DMS53 treated with DMSO at 0.1 percent for 48 hours (cell line): Measurements from ENCODE around the gene TMCC2.
A peak's percentile ranks its signal among the peaks of the same experiment; 100 is the strongest.

Experiments
- DNase-seq: peaks from one replicate; lab custom pipeline; 2025; ENCODE audit not compliant: unreplicated experiment; lab: John Stamatoyannopoulos, UW

TMCC2 gene

GRCh38 chr1:205319081-205320018 lies 91.6 kb downstream of the TMCC2 start:
- DNase-seq = peak; percentile 94

GRCh38 chr1:205321162-205321958 lies 93.6 kb downstream of the TMCC2 start, which contains the start of gene NUAK2:
TSS of gene NUAK2 (minus strand) at chr1:205321745. CDS start at chr1:205321628, 117 bp downstream.
- peak; percentile 90 for DNase-seq

- no peak for DNase-seq
Measured at GRCh38 chr1:205321959-205322283, 94.2 kb downstream of the TMCC2 start.
